AG04449 (cell line): ENCODE measurements around the gene FCHSD1.

Source experiments
- CTCF ChIA-PET: fragments of 350-600 bp; formaldehyde crosslinking; extraction: SDS; loops from one replicate; lab custom pipeline; 2021; ENCODE audit warnings: antibody characterized with exemption; lab: Yijun Ruan, JAX
- POLR2A ChIA-PET: fragments of 400-600, 350-600 bp; formaldehyde crosslinking; extraction: SDS; loops from one replicate; lab custom pipeline; 2020; ENCODE audit warnings: antibody characterized with exemption, inconsistent platforms; lab: Yijun Ruan, JAX
- DNase-seq: peaks from one replicate; pipeline ENCODE4 v3.0.0-alpha.2; 2010; ENCODE audit warnings: low read depth, low spot score
- H3K4me3 ChIP-seq: 2 replicates; pipeline ENCODE4 v1.5.1; 2011; ENCODE audit warnings: low read depth, mild to moderate bottlenecking, control low read depth, low read length
- TF ChIP-seq, protein P1 (sequence below): IDR thresholded peaks from one replicate; pipeline ENCODE4 v1.5.1; 2011; ENCODE audit warnings: mild to moderate bottlenecking, moderate library complexity, low read length, control low read depth, inconsistent platforms; ENCODE audit not compliant: insufficient read depth; ENCODE audit errors: missing control alignments

Gene FCHSD1

DNA sequence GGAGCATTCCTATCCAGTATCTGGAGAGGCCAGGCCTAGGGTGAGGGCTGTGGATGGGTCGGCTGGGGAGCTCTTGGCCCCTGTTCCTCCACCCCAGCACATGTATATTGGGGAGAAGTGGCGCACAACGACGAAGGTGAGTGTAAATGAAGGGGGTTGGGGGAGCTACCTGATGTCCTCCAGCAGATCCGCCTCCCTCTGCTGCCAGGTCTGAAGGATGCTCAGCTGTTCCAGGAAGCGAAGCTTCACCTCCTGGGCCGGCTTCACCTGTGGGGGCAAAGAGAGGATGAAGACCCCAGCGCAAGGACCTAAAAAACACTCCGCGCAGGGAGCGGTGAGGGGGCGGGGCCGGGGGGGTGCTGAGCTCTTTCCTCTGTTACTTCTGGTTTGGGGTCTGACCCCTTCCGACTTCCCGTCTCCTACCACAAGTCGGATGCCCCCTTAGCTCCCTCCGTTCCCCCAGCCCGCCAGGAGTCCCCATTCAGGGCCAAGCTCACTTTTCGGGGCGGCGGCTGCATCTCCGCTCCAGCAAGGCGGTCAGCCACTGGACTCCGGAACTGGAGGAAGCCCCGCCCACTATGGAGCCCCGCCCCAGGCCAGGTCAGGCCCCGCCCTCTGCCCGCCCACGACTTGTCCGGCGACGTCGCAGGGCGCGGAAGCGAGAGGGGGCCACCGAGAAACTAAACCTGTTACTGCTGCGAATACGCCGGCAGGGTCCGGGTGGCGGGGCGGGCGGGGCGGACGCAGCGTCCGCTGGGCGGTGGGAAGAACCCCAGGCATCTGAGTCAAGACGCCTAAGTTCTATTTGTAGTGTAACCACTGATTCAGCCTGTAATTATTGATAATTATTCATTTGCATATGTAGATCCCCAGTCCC is at the start of gene FCHSD1:
FCHSD1 (minus strand) TSS at position 568 of the 877 bp plus-strand sequence; CDS start at position 518, 50 bp downstream.
- ChIA-PET POLR2A (interaction anchor here (0.5 to 1.2 kb wide), 3 partner anchors 8 to 273 kb away, joined by 3 to 4 read pairs (median 3); partner anchors contain the start of genes DELE1, HDAC3 and RELL2), CTCF (interaction anchor here (0.5 to 2.2 kb wide), 10 partner anchors 9 to 1407 kb away, joined by 3 to 15 read pairs (median 6); partner anchors contain the start of gene DIAPH1)
- H3K4me3 ChIP-seq, result peak within 1 kb of the TSS; percentile 81
- DNase-seq, result no peak
- TF ChIP-seq, protein P1, sequence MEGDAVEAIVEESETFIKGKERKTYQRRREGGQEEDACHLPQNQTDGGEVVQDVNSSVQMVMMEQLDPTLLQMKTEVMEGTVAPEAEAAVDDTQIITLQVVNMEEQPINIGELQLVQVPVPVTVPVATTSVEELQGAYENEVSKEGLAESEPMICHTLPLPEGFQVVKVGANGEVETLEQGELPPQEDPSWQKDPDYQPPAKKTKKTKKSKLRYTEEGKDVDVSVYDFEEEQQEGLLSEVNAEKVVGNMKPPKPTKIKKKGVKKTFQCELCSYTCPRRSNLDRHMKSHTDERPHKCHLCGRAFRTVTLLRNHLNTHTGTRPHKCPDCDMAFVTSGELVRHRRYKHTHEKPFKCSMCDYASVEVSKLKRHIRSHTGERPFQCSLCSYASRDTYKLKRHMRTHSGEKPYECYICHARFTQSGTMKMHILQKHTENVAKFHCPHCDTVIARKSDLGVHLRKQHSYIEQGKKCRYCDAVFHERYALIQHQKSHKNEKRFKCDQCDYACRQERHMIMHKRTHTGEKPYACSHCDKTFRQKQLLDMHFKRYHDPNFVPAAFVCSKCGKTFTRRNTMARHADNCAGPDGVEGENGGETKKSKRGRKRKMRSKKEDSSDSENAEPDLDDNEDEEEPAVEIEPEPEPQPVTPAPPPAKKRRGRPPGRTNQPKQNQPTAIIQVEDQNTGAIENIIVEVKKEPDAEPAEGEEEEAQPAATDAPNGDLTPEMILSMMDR, result no peak

DNA sequence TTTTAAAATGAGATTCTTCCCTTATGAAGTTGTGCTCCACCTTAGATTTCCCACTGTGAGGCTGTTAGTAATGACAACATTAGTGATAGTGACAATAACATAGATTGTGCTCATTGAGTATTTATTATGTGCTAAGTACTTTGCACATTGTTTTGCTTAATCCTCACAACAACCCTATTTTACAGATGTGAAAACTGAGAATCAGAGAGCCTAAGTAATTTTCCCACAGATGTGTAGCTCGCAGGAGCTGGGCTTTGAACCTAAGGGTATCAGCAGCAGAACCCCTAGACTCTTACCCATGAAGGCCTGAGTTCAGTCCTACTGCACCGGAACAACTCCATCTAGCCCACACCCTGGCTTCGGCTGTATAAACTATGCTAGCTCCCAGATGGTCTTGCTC is 46.4 kb upstream of the FCHSD1 start:
- TF ChIP-seq, protein P1, result no peak
- CTCF ChIA-PET, result interaction anchor here (1.0 to 16.7 kb wide), 6 partner anchors 14 to 447 kb away, joined by 3 to 828 read pairs (median 8); partner anchors contain the start of genes PCDH1, PCDH12 and RNF14
- POLR2A ChIA-PET, result no interaction called here
- DNase-seq, result no peak
- no peak overlapping the region for H3K4me3 ChIP-seq

DNA sequence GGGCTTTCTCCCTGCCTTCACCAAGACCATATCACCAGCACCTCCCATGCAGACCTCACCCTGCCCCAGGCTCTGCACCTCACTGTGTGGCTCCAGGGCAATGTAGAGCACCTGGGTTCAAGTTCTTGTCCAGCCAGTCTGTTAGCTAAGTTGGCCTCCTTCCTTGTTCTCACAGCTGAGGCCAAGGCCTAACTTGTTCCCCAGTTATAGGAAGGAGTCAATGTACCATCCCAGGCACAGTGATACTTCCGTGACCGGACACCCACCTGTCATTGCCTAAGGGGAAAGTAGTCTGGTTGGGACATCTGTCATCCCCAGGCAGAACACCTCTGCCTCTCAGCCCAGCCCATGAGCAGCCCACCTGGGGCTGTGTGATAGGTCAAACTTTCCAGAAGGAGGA is 45.2 kb upstream of the FCHSD1 start:
- no peak for DNase-seq
- TF ChIP-seq, protein P1, result no peak
- CTCF ChIA-PET, result interaction anchor here (1.0 to 16.7 kb wide), 9 partner anchors 9 to 449 kb away, joined by 3 to 828 read pairs (median 4); partner anchors contain the start of genes PCDH1, PCDH12 and RNF14
- H3K4me3 ChIP-seq, result no peak overlapping the region
- POLR2A ChIA-PET, result no interaction called here

DNA sequence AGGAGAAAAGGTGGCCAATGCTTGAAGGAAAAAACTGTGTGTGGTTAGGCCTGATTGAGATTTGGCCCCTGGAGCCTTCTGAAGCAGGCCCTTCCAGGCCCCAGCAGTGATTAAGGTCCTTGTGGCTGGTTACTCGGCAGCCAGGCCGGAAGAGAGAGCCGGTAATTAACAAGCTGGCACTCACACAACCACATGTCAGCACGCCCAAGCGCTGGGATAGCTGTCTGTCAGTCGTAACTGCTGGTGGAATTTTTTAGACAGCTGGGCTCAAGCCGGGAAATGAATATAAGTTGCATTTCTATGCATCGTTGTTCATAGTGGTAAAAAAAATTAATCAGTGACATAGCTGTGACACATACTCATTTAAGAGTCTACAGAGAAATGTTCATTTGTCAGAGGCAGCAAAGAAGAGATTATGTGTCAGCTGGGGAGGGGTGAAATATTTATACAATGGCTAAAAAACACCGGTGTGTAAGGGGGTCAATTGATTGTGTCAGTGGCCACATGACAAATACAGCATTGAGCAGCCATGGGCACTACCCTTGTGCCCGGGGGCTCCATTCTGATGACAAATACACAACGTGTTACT is 44.5 kb upstream of the FCHSD1 start:
- TF ChIP-seq, protein P1, result no peak
- no peak for DNase-seq
- POLR2A ChIA-PET, result no interaction called here
- no peak overlapping the region for H3K4me3 ChIP-seq
- CTCF ChIA-PET, result interaction anchor here (1.1 to 16.7 kb wide), 7 partner anchors 9 to 267 kb away, joined by 3 to 828 read pairs (median 12); partner anchors contain the start of genes ARAP3, PCDH1, PCDH12 and RNF14

DNA sequence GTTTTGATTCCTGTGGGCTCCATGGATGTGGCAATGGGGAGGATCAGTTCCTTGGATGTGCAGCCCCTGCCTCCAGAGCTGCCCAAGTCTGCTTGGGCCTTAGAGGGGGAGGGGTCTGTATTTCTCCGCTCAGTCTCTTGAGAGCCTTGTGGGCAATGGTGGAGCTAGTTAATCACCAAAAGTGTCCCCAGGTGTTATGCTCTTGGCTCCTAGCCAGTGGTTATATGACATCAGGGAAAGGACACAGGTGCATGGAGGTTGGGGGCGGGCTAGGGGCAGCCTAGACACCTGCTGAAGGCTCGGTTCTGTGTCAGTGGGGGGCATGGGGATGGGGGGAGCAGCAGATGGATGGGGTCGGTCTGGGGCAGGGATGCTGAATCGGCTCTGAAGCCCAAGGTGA is 43.3 kb upstream of the FCHSD1 start:
- TF ChIP-seq, protein P1, result no peak
- POLR2A ChIA-PET, result no interaction called here
- CTCF ChIA-PET, result interaction anchor here (1.0 to 16.7 kb wide), 12 partner anchors 7 to 322 kb away, joined by 3 to 828 read pairs (median 21); partner anchors contain the start of genes ARAP3, DELE1, PCDH1 and PCDH12

More for the DNA sequence above, 43.3 kb upstream of the FCHSD1 start:
- H3K4me3 ChIP-seq, result no peak overlapping the region
- no peak for DNase-seq
